GM12878 (cell line): ENCODE measurements around the gene TSC22D3. TPM values are rescaled to one million over a fixed set of nuclear protein-coding genes. Genes with fewer than 3 reads are reported as not detected.
A peak's percentile ranks its signal among the peaks of the same experiment; 100 is the strongest.

Source experiments
- ASH2L ChIP-seq: fragments of 300-600, 200-600 bp; sonication (generic); IDR thresholded peaks from 2 replicates; pipeline ENCODE4 v1.6.1; 2017; ENCODE audit warnings: low read depth, mild to moderate bottlenecking, borderline replicate concordance
- ATF7 ChIP-seq: fragments of 450-650 bp; IDR thresholded peaks from 2 replicates; pipeline ENCODE4 v1.6.1; 2016; ENCODE audit warnings: low read depth, mild to moderate bottlenecking
- BCL11A ChIP-seq: IDR thresholded peaks from 2 replicates; pipeline ENCODE4 v1.6.1; 2011; ENCODE audit warnings: low read depth, low read length
- BMI1 ChIP-seq: fragments of 450-650 bp; IDR thresholded peaks from 2 replicates; pipeline ENCODE4 v1.6.1; 2016; ENCODE audit warnings: mild to moderate bottlenecking, moderate library complexity, borderline replicate concordance
- CEBPZ ChIP-seq: fragments of 150-350 bp; IDR thresholded peaks from 2 replicates; pipeline ENCODE4 v1.6.1; 2016; ENCODE audit warnings: low read depth, low read length
- EP300 ChIP-seq, 2 experiments: fragments of 150-350 bp in 1 of 2; IDR thresholded peaks; 2 replicates each; pipeline ENCODE4 v1.6.1; 2011 to 2012; ENCODE audit warnings: low read depth in 2 of 2, low read length in 2 of 2, borderline replicate concordance in 1 of 2, improper control_type of control experiment in 1 of 2, inconsistent platforms in 1 of 2; ENCODE audit not compliant: control insufficient read depth in 1 of 2
- FOXM1 ChIP-seq: IDR thresholded peaks from 2 replicates; pipeline ENCODE4 v1.6.1; 2012; ENCODE audit warnings: low read depth, mild to moderate bottlenecking, inconsistent platforms, low read length, moderate library complexity
- JUND ChIP-seq: IDR thresholded peaks from 2 replicates; pipeline ENCODE4 v1.6.1; 2012; ENCODE audit warnings: low read depth, mild to moderate bottlenecking, low read length, improper control_type of control experiment, moderate library complexity
- NFIC ChIP-seq: IDR thresholded peaks from 2 replicates; pipeline ENCODE4 v1.6.1; 2012; ENCODE audit warnings: low read depth, mild to moderate bottlenecking, inconsistent platforms, low read length, moderate library complexity
- NRF1 ChIP-seq: conservative IDR thresholded peaks from 2 replicates; pipeline ENCODE4 v1.6.1; 2011; ENCODE audit warnings: mild to moderate bottlenecking, low read depth, low read length, improper control_type of control experiment
- RBBP5 ChIP-seq: fragments of 200-600 bp; sonication (generic); conservative IDR thresholded peaks from 2 replicates; pipeline ENCODE4 v1.6.1; 2016
- RELA ChIP-seq: fragments of 450-650 bp; IDR thresholded peaks from 2 replicates; pipeline ENCODE4 v1.8.0; 2014; ENCODE audit warnings: borderline replicate concordance; ENCODE audit not compliant: partially characterized antibody
- RUNX3 ChIP-seq: IDR thresholded peaks from 2 replicates; pipeline ENCODE4 v1.6.1; 2012; ENCODE audit warnings: low read length, inconsistent platforms
- SRF ChIP-seq, 2 experiments: IDR thresholded peaks; 2 replicates each; pipeline ENCODE4 v1.6.1; 2011; ENCODE audit warnings: low read depth in 2 of 2, low read length in 2 of 2, mild to moderate bottlenecking in 1 of 2, moderate library complexity in 1 of 2
- STAT1 ChIP-seq: fragments of 450-650 bp; conservative IDR thresholded peaks from 2 replicates; pipeline ENCODE4 v1.6.1; 2014; ENCODE audit warnings: antibody characterized with exemption, mild to moderate bottlenecking
- ZBTB11 ChIP-seq: fragments of 450-650 bp; formaldehyde crosslinking; IDR thresholded peaks from 2 replicates; pipeline ENCODE4 v1.5.0; 2022; ENCODE audit warnings: mild to moderate bottlenecking, missing genetic modification characterization
- ZNF687 ChIP-seq: fragments of 450-650 bp; IDR thresholded peaks from 2 replicates; pipeline ENCODE4 v1.6.1; 2017; ENCODE audit warnings: mild to moderate bottlenecking, moderate library complexity
- polyA plus RNA-seq, 11 experiments: library from polyadenylated mRNA; depleted of rRNA in 4 of 11; unstranded in 6 of 11; stranded (reverse) in 5 of 11; fragments of >200 nt; fragmentation: Nextera tagmentation in 4 of 11; fragmentation: Illumina TruSeq in 1 of 11; extraction: Ambion mirVana in 4 of 11; extraction: Trizol in 1 of 11; gene quantifications; 1 replicate in 1 of 11; 2 replicates in 10 of 11; pipeline versions ENCODE4 v1.2.1 to v1.2.3, GENCODE V29; 2011 to 2016; ENCODE audit warnings: inconsistent platforms in 2 of 11, missing spikeins in 2 of 11, low read depth in 1 of 11
- total RNA-seq, 4 experiments: library from RNA; depleted of rRNA in 3 of 4; stranded (reverse); fragments of >200 nt in 3 of 4; fragmentation: Illumina TruSeq in 1 of 4; extraction: Trizol in 1 of 4; gene quantifications; 2 replicates each; pipeline versions ENCODE4 v1.2.1 to v1.2.3, GENCODE V29; 2013 to 2021

Gene TSC22D3
- total and polyA plus RNA-seq, 10 of the 15 experiments (the other 5 are each of a cell fraction or from before 2014, with no cell fraction given): 4.6 to 122 (median 16.1) TPM

GRCh38 chrX:107729558-107730297 is 45.9 kb downstream of the TSC22D3 start (continued):
- TF ChIP-seq RUNX3 (0 out of 2 replicates have a peak, but pooled peaks have one; percentile 14), BMI1 (peak; percentile 42; the same call in 1 of the 2 replicates), STAT1 (no peak), NFIC (no peak), RBBP5 (no peak), ZNF687 (peak; percentile 41; the same call in 1 of the 2 replicates), RELA (no peak), ZBTB11 (CRISPR knock-in tag) (no peak), BCL11A (0 out of 2 replicates have a peak, but pooled peaks have one; percentile 26), ATF7 (peak; percentile 72), JUND (no peak), NRF1 (no peak), EP300 (IDR thresholded peaks at IDR 0.05; ENCODE audit: borderline replicate concordance in 1 of 2, control insufficient read depth in 1 of 2, low read depth in 2 of 2, low read length in 2 of 2) (peak in 1 of 2 experiments; percentile 29; a peak in 1 of 4 replicates), ASH2L (no peak), CEBPZ (no peak), FOXM1 (no peak), SRF (IDR thresholded peaks at IDR 0.05; ENCODE audit: low read depth in 2 of 2, low read length in 2 of 2) (no peak)
